Pancreas (tissue), 10 donors: ENCODE results near the gene ZNF423. TPM values are rescaled to one million over a fixed set of nuclear protein-coding genes. Genes with fewer than 3 reads are reported as not detected.

Source experiments
- ATAC-seq, 4 donors: fragments of 200-7000 bp; cut with Tn5 transposase; one replicate each; pipeline versions ENCODE4 v1.8.0 to v1.9.1; 2020; ENCODE audit warnings: mild to moderate bottlenecking in 4 of 4, moderate library complexity in 4 of 4
- DNase-seq, 6 donors: peaks; one replicate each; pipeline ENCODE4 v3.0.0-alpha.2; 2020
- FAIRE-seq: peaks from 2 replicates; lab custom pipeline; 2012; peaks lifted over from hg19 to GRCh38; lab: Jason Lieb, UNC
- H3K27ac ChIP-seq, 4 donors: fragments of 200-600 bp; sonication (generic); 1 replicate in 3 of 4; 2 replicates in 1 of 4; pipeline versions ENCODE4 v1.5.0 to v1.8.0; 2020
- H3K27me3 ChIP-seq, 4 donors: fragments of 200-600 bp; one replicate each; pipeline ENCODE4 v1.8.0; 2021
- H3K36me3 ChIP-seq, 3 donors: fragments of 200-600 bp; sonication (generic) in 1 of 3; one replicate each; pipeline versions ENCODE4 v1.5.0 to v1.8.0; 2020 to 2021
- H3K4me1 ChIP-seq, 3 donors: fragments of 200-600 bp; one replicate each; pipeline ENCODE4 v1.8.0; 2021
- H3K4me3 ChIP-seq, 4 donors: fragments of 200-600 bp; sonication (generic) in 2 of 4; one replicate each; pipeline versions ENCODE4 v1.5.0 to v1.8.0; 2020 to 2021
- H3K9me3 ChIP-seq, 4 donors: fragments of 200-600 bp; one replicate each; pipeline ENCODE4 v1.8.0; 2021
- WGBS, 2 donors: extraction: QIAGEN DNeasy Blood & Tissue Kit; methylation state at CpG; one replicate each; pipeline ENCODE4 v1.1.7; 2013; 5-methylcytosine and 5-hydroxymethylcytosine counted together
- intact Hi-C, 3 donors: fragments of 100-400 bp; cut with DNase I; formaldehyde crosslinking; loops; one replicate each; pipeline versions ENCODE4 v1.11.1 to v1.14.2; 2022
- polyA plus RNA-seq, 2 donors: library from polyadenylated mRNA; stranded (reverse); fragments of 200-250 nt; gene quantifications; one replicate each; pipeline ENCODE4 v1.2.3, GENCODE V29; 2013
- total RNA-seq, 6 donors: library from RNA; stranded (reverse); fragmentation: NEBNext Ultra II Directional in 4 of 6; extraction: Animal tissue kit (Norgen Biotek cat#: 25700) in 4 of 6; gene quantifications; one replicate each; pipeline versions ENCODE4 v1.2.1 to v1.2.4, GENCODE V29; 2021 to 2023
- TF ChIP-seq, protein P1 (sequence below), 4 donors: fragments of 200-600 bp; sonication (generic) in 3 of 4; IDR thresholded peaks; one replicate each; pipeline versions ENCODE4 v1.5.0 to v1.8.0; 2021; ENCODE audit warnings: antibody characterized with exemption in 4 of 4
- donor health status: healthy with polysubstance abuse.
- donor health status: DM: no; HTN: no; CAD: no; lungs with moderate emphysema.
- donor health status: DM: no; HTN: no; CAD: no.
- donor health status: control.
- donor health status: control.
- donor health status: Bipolar disorder and iron deficiency.
- donor health status: DM: yes; HTN: yes; CAD: no.
- donor health status: DM: no; HTN: no; CAD: no.
- donor health status: DM: no; HTN: no; CAD: no.
- donor health status: DM: yes; HTN: yes; CAD: no.

Gene ZNF423
- total and polyA plus RNA-seq, 8 donors, result 0.61 to 5.1 (median 3.0) TPM

GRCh38 chr16:49465661-49466528, 390.0 kb downstream of the ZNF423 start:
- TF ChIP-seq, protein P1, sequence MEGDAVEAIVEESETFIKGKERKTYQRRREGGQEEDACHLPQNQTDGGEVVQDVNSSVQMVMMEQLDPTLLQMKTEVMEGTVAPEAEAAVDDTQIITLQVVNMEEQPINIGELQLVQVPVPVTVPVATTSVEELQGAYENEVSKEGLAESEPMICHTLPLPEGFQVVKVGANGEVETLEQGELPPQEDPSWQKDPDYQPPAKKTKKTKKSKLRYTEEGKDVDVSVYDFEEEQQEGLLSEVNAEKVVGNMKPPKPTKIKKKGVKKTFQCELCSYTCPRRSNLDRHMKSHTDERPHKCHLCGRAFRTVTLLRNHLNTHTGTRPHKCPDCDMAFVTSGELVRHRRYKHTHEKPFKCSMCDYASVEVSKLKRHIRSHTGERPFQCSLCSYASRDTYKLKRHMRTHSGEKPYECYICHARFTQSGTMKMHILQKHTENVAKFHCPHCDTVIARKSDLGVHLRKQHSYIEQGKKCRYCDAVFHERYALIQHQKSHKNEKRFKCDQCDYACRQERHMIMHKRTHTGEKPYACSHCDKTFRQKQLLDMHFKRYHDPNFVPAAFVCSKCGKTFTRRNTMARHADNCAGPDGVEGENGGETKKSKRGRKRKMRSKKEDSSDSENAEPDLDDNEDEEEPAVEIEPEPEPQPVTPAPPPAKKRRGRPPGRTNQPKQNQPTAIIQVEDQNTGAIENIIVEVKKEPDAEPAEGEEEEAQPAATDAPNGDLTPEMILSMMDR (IDR thresholded peaks at IDR 0.05), result no peak
- ATAC-seq (no peak), DNase-seq (no peak), FAIRE-seq (no peak)
- H3K4me1 ChIP-seq, result no peaks in the 10 kb centered on the region
- H3K9me3 ChIP-seq, result no peaks in the 10 kb centered on the region
- H3K36me3 ChIP-seq, result no peaks in the 10 kb centered on the region
- H3K27ac ChIP-seq, result no peak overlapping the region
- WGBS, 2 donors, result 75 to 84% methylated on average over 19 of the region's 19 CpGs
- intact Hi-C loops, result no loop called here
- no peak overlapping the region for H3K4me3 ChIP-seq
- no peaks in the 10 kb centered on the region for H3K27me3 ChIP-seq

GRCh38 chr16:49464877-49465504, 390.9 kb downstream of the ZNF423 start:
- H3K27me3 ChIP-seq, result no peaks in the 10 kb centered on the region
- H3K27ac ChIP-seq, result no peak overlapping the region
- intact Hi-C loops, result no loop called here
- no peak overlapping the region for H3K4me3 ChIP-seq
- FAIRE-seq, result no peak
- no peaks in the 10 kb centered on the region for H3K9me3 ChIP-seq
- peak in 1 of 4 donors; percentile 31 for ATAC-seq
- 14 to 19% methylated on average over 40 of the region's 40 CpGs for WGBS, 2 donors
- H3K4me1 ChIP-seq, result no peaks in the 10 kb centered on the region
- TF ChIP-seq, protein P1 (IDR thresholded peaks at IDR 0.05), result no peak
- H3K36me3 ChIP-seq, result no peaks in the 10 kb centered on the region
- no peak for DNase-seq

DNA sequence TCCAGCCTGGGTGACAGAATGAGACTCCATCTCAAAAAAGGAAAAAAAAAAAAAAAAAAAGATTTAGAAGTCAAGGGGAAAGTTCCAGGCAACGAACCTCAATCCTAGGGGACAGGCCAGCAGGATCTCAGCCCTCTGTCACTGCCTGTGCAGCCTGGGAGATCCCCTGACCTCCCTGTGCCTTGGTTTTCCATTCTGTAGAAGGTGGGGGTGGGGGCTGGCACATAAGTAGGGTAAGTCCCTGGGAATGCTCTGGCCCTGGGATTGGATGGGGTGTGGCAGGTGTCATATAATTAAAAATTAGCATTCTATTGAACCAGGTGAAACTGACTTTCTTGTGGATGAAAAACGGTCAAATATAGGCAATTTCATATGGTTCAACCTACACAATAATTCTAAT, 391.8 kb downstream of the ZNF423 start:
- Histone ChIP-seq H3K36me3 (no peaks in the 10 kb centered on the region), H3K27me3 (no peaks in the 10 kb centered on the region), H3K27ac (no peak overlapping the region), H3K4me3 (no peak overlapping the region), H3K4me1 (no peaks in the 10 kb centered on the region), H3K9me3 (no peaks in the 10 kb centered on the region)
- intact Hi-C loops, result no loop called here
- DNase-seq (no peak), FAIRE-seq (no peak), ATAC-seq (no peak)
- TF ChIP-seq, protein P1 (IDR thresholded peaks at IDR 0.05), result no peak
- WGBS, 2 donors, result 51 to 57% methylated on average over 2 of the region's 2 CpGs

- ATAC-seq (no peak), DNase-seq (no peak), FAIRE-seq (no peak)
- 55 to 60% methylated on average over 7 of the region's 7 CpGs for WGBS, 2 donors
- Histone ChIP-seq H3K4me1 (no peaks in the 10 kb centered on the region), H3K9me3 (no peaks in the 10 kb centered on the region), H3K36me3 (no peaks in the 10 kb centered on the region), H3K4me3 (no peak overlapping the region), H3K27ac (no peak overlapping the region), H3K27me3 (no peaks in the 10 kb centered on the region)
- intact Hi-C loops, result no loop called here
- TF ChIP-seq, protein P1 (IDR thresholded peaks at IDR 0.05), result no peak
Measured at GRCh38 chr16:49463529-49463928, 392.4 kb downstream of the ZNF423 start.

DNA sequence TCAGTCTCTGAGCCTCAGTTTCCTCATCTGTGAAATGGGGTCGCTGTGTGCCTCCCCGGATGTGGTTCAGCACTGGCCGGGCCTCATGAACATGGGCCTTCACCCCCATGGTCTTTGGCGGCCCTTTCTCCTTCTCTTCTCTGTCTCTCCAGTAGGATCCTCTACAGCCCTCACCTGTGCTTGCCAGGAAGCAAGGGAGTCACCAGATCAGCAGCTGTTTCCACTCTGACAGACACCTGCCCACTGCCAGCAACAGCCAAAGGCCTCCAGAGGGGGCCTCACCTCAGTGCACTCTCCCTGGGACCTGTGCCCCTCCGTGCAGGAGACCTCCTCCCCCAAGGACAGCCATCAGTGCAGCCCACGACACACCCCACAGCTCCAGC, 392.9 kb downstream of the ZNF423 start:
- ATAC-seq (no peak), DNase-seq (no peak), FAIRE-seq (no peak)
- TF ChIP-seq, protein P1 (IDR thresholded peaks at IDR 0.05), result no peak
- 56 to 65% methylated on average over 6 of the region's 6 CpGs for WGBS, 2 donors
- intact Hi-C loops, result no loop called here
- Histone ChIP-seq H3K9me3 (no peaks in the 10 kb centered on the region), H3K36me3 (no peaks in the 10 kb centered on the region), H3K27ac (no peak overlapping the region), H3K4me3 (no peak overlapping the region), H3K4me1 (no peaks in the 10 kb centered on the region), H3K27me3 (no peaks in the 10 kb centered on the region)
